HG02885 (cell line): ENCODE results near the gene MAGEA6.
"Not testable (repeated sequence)": the region's sequence is repeated elsewhere in the genome, so short reads cannot be mapped to it uniquely, and the experiment has no call there.

Experiments used
- ATAC-seq: cut with Tn5 transposase; IDR thresholded peaks from one replicate; pipeline ENCODE4 v1.9.1; 2021; ENCODE audit warnings: mild to moderate bottlenecking; ENCODE audit not compliant: unreplicated experiment, poor library complexity

Gene MAGEA6

GRCh38 chrX:152735101-152735500 is 34.4 kb downstream of the MAGEA6 start:
- no peak for ATAC-seq

DNA sequence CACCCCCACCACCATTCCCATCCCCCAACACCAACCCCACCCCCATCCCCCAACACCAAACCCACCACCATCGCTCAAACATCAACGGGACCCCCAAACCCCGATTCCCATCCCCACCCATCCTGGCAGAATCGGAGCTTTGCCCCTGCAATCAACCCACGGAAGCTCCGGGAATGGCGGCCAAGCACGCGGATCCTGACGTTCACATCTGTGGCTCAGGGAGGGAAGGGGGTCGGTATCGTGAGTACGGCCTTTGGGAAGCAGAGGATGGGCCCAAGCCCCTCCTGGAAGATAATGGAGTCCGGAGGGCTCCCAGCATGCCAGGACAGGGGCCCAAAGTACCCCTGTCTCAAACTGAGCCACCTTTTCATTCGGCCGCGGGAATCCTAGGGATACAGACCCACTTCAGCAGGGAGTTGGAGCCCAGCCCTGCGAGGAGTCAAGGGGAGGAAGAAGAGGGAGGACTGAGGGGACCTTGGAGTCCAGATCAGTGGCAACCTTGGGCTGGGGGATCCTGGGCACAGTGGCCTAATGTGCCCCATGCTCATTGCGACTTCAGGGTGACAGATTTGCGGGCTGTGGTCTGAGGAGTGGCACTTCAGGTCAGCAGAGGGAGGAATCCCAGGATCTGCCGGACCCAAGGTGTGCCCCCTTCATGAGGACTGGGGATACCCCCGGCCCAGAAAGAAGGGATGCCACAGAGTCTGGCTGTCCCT is 35.2 kb downstream of the MAGEA6 start:
- not testable (repeated sequence) for ATAC-seq

DNA sequence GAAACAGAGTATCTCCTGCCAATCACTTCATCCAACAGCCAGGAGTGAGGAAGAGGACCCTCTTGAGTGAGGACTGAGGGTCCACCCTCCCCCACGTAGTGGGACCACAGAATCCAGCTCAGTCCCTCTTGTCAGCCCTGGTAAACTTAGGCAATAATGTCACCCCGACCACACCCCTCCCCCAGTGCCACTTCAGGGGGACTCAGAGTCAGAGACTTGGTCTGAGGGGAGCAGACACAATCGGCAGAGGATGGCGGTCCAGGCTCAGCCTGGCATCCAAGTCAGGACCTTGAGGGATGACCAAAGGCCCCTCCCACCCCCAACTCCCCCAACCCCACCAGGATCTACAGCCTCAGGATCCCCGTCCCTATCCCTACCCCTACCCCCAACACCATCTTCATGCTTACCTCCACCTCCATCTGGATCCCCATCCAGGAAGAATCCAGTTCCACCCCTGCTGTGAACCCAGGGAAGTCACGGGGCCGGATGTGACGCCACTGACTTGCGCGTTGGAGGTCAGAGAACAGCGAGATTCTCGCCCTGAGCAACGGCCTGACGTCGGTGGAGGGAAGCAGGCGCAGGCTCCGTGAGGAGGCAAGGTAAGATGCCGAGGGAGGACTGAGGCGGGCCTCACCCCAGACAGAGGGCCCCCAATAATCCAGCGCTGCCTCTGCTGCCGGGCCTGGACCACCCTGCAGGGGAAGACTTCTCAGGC is 36.1 kb downstream of the MAGEA6 start, which contains the start of the genes CSAG1 and MAGEA12:
Gene CSAG1, minus strand, starts transcription at position 461 of the 715 bp plus-strand sequence. CDS start 1,261 bp downstream, outside the sequence.
Gene MAGEA12, plus strand, starts transcription at position 497 of the 715 bp plus-strand sequence. CDS start 2,405 bp downstream, outside the sequence.
- ATAC-seq = no peak

DNA sequence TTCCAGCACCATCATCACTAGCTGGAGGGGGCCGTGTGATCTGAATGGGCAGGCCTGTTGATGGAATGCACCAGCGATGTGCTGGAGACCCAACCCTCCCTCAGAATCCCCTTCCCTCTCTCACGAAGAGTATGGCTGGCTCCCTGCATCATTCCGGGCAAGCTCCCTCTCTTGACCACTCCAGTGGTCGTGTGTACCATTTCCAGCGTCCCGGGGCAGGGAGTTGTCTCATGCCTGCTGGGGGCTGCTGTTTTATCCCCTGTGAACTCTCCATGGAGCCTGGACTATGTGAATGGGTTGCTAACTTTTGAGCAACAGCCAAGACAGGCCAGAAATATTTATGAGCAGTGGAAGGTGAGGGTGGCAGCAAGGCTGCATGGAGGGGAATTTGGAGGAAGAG is 44.1 kb downstream of the MAGEA6 start:
- ATAC-seq = no peak
